ENCODE data around the gene CD151. TPM values are rescaled to one million over a fixed set of nuclear protein-coding genes. Genes with fewer than 3 reads are reported as not detected.

Gene CD151
- total and polyA plus RNA-seq, 4 donors, result 182 to 556 (median 399) TPM

- H3K4me1 ChIP-seq (ENCODE audit: control insufficient read depth in 5 of 5, insufficient read depth in 5 of 5, low read length in 5 of 5), result peaks cover 6 to 44% (median 34%) of the 10 kb centered on the region in 5 donors
- H3K9ac ChIP-seq (ENCODE audit: insufficient read depth in 1 of 2, low read length in 2 of 2), result no peak overlapping the region
- H3K4me3 ChIP-seq, result peak overlapping the region; percentile 70
- no peak for TF ChIP-seq CTCF (IDR thresholded peaks at IDR 0.05; ENCODE audit: control extremely low read depth, extremely low read depth)
- H3K27me3 ChIP-seq (ENCODE audit: control insufficient read depth in 3 of 3, insufficient read depth in 3 of 3, low read length in 2 of 3), result no peaks in the 10 kb centered on the region
- ATAC-seq (ENCODE audit: insufficient read depth, low FRiP score) (no peak), DNase-seq (no peak)
- H3K36me3 ChIP-seq (ENCODE audit: control insufficient read depth in 4 of 4, insufficient read depth in 4 of 4, low read length in 4 of 4), result peaks cover 3 to 28% (median 7%) of the 10 kb centered on the region in 4 donors
- no peaks in the 10 kb centered on the region for H3K9me3 ChIP-seq (ENCODE audit: control insufficient read depth in 4 of 4, insufficient read depth in 3 of 4, low read length in 3 of 4)
- H3K27ac ChIP-seq (ENCODE audit: low read depth in 1 of 2, low read length in 1 of 2), result peak overlapping the region; percentile 95 to 96
- 1% methylated on average over 38 to 53 of the region's 53 CpGs for WGBS, 2 donors
These were observed 10.5 kb downstream of the CD151 start for GRCh38 chr11:843086-843734.

- Histone ChIP-seq H3K9me3 (ENCODE audit: control insufficient read depth in 4 of 4, insufficient read depth in 3 of 4, low read length in 3 of 4) (no peaks in the 10 kb centered on the region), H3K36me3 (ENCODE audit: control insufficient read depth in 4 of 4, insufficient read depth in 4 of 4, low read length in 4 of 4) (peaks cover 3 to 20% (median 4%) of the 10 kb centered on the region in 4 donors), H3K4me3 (peak overlapping the region; percentile 70), H3K27me3 (ENCODE audit: control insufficient read depth in 3 of 3, insufficient read depth in 3 of 3, low read length in 2 of 3) (no peaks in the 10 kb centered on the region), H3K9ac (ENCODE audit: insufficient read depth in 1 of 2, low read length in 2 of 2) (peak overlapping the region in 1 of 2 donors; percentile 28), H3K4me1 (ENCODE audit: control insufficient read depth in 5 of 5, insufficient read depth in 5 of 5, low read length in 5 of 5) (peaks cover 6 to 47% (median 40%) of the 10 kb centered on the region in 5 donors), H3K27ac (ENCODE audit: low read depth in 1 of 2, low read length in 1 of 2) (peak overlapping the region; percentile 95 to 96)
- WGBS, 2 donors, result 4 to 7% methylated on average over 22 to 25 of the region's 25 CpGs
- DNase-seq, result peak; percentile 94 to 96 (median 96)
- ATAC-seq (ENCODE audit: insufficient read depth, low FRiP score), result peak; percentile 43
- no peak for TF ChIP-seq CTCF (IDR thresholded peaks at IDR 0.05; ENCODE audit: control extremely low read depth, extremely low read depth)
These were observed 11.3 kb downstream of the CD151 start for GRCh38 chr11:843818-844692.

GRCh38 chr11:844693-845644 is 12.2 kb downstream of the CD151 start:
- WGBS, 2 donors, result 20 to 40% methylated on average over 29 to 31 of the region's 31 CpGs
- peak overlapping the region in 1 of 2 donors; percentile 61 for H3K9ac ChIP-seq (ENCODE audit: insufficient read depth in 1 of 2, low read length in 2 of 2)
- peaks cover under 1 to 11% (median 3%) of the 10 kb centered on the region in 4 donors for H3K36me3 ChIP-seq (ENCODE audit: control insufficient read depth in 4 of 4, insufficient read depth in 4 of 4, low read length in 4 of 4)
- H3K9me3 ChIP-seq (ENCODE audit: control insufficient read depth in 4 of 4, insufficient read depth in 3 of 4, low read length in 3 of 4), result no peaks in the 10 kb centered on the region
- peak; percentile 19 for ATAC-seq (ENCODE audit: insufficient read depth, low FRiP score)
- H3K4me3 ChIP-seq, result peak overlapping the region; percentile 4
- no peak for TF ChIP-seq CTCF (IDR thresholded peaks at IDR 0.05; ENCODE audit: control extremely low read depth, extremely low read depth)
- DNase-seq, result peak; percentile 96 to 98 (median 96)
- H3K4me1 ChIP-seq (ENCODE audit: control insufficient read depth in 5 of 5, insufficient read depth in 5 of 5, low read length in 5 of 5), result peaks cover 6 to 49% (median 41%) of the 10 kb centered on the region in 5 donors
- no peaks in the 10 kb centered on the region for H3K27me3 ChIP-seq (ENCODE audit: control insufficient read depth in 3 of 3, insufficient read depth in 3 of 3, low read length in 2 of 3)
- H3K27ac ChIP-seq (ENCODE audit: low read depth in 1 of 2, low read length in 1 of 2), result peak overlapping the region; percentile 95 to 96

Measured in lung (tissue), 12 donors.